Bronchial epithelial cell (primary cell): Measurements from ENCODE around the gene ZCCHC3. TPM values are rescaled to one million over a fixed set of nuclear protein-coding genes. Genes with fewer than 3 reads are reported as not detected.

Source experiments
- DNase-seq: peaks from one replicate; pipeline ENCODE4 v3.0.0-alpha.2; 2010; ENCODE audit warnings: low read depth
- FAIRE-seq: peaks from 2 replicates; lab custom pipeline; 2011; peaks lifted over from hg19 to GRCh38; lab: Jason Lieb, UNC
- H3K27me3 ChIP-seq: 2 replicates; pipeline ENCODE4 v1.5.1; 2011; ENCODE audit warnings: low read length; ENCODE audit not compliant: control insufficient read depth, insufficient read depth
- H3K36me3 ChIP-seq: 2 replicates; pipeline ENCODE4 v1.5.1; 2011; ENCODE audit warnings: low read length; ENCODE audit not compliant: control insufficient read depth, insufficient read depth
- H3K4me3 ChIP-seq: 2 replicates; pipeline ENCODE4 v1.5.1; 2011; ENCODE audit warnings: mild to moderate bottlenecking, low read depth, low read length, control low read depth
- CTCF ChIP-seq: IDR thresholded peaks from 2 replicates; pipeline ENCODE4 v1.5.1; 2011; ENCODE audit warnings: mild to moderate bottlenecking, moderate library complexity, low read length, control low read depth, inconsistent platforms; ENCODE audit not compliant: insufficient read depth, severe bottlenecking
- total RNA-seq: library from RNA; depleted of rRNA; stranded (reverse); fragments of >200 nt; gene quantifications from 2 replicates; pipeline ENCODE4 v1.2.1, GENCODE V29; 2014

ZCCHC3 gene
- total RNA-seq, 1 donor from 2014 or later = 9.7 TPM

DNA sequence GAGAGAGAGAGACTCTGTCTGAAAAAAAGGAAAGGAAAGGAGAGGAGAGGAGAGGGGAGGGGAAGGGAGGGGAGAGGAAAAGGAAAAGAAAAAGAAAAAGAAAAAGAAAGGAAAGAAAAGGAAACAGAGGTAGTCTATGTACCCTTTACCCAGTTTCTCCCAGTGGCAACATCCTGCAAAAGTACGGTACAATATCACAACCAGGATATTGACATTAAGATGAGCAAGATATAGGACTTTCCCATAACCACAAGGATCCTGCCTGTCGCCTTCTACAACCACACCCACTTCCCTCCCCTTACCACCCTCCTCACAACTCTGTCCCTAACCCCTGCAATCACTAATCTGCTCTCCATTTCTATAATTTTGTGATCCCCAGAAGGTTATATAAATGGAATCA, 10.9 kb upstream of the ZCCHC3 start:
- Histone ChIP-seq H3K4me3 (no peak overlapping the region), H3K27me3 (no peaks in the 10 kb centered on the region), H3K36me3 (no peaks in the 10 kb centered on the region)
- TF ChIP-seq CTCF = no peak
- no peak for FAIRE-seq
- no peak for DNase-seq

- DNase-seq (no peak), FAIRE-seq (no peak)
- H3K4me3 ChIP-seq = no peak overlapping the region
- H3K36me3 ChIP-seq = no peaks in the 10 kb centered on the region
- no peaks in the 10 kb centered on the region for H3K27me3 ChIP-seq
- TF ChIP-seq CTCF = no peak
Measured at GRCh38 chr20:288956-289692, 8.2 kb upstream of the ZCCHC3 start.

- FAIRE-seq = no peak
- TF ChIP-seq CTCF = no peak
- Histone ChIP-seq H3K36me3 (no peaks in the 10 kb centered on the region), H3K4me3 (peak overlapping the region; percentile 49), H3K27me3 (no peaks in the 10 kb centered on the region)
- no peak for DNase-seq
Measured at GRCh38 chr20:289693-290083, 7.7 kb upstream of the ZCCHC3 start.

DNA sequence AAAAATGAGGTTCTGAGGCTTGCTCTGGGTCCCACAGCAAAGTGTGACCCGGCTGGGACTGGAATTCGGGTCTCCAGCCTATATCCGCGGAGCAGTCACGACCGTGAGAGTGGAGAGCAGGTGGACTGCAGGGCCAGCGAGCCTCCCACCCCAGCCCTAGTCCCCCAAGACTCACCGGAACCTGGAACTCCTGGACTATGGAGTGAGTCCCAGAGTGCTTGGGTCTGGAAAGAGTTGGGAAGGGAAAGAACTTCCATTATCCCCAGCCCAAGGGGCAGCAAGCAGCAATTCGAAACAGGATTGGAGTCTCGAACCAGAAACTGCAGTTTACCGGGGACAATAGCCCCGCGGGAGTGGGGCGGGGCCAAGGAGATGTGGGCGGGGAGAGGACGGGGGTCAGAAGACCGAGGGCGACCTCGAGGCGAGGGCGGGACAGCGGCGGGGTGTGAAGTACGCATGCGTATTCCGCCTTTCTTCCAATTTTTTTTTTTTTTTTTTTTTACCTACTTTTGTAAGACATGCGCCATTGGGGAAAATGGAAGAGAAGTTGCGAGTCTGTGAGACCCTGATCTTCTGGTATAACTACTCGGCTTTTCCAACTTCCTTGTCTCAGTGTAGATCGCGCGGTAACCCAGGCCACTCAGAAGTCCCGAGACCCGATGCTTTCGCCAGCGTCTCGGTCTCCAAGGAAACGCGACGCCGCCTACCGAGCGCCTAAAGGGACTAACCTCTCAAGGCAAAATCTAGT, 7.1 kb upstream of the ZCCHC3 start, which contains the start of gene C20orf96:
Gene C20orf96 (minus strand): TSS at position 667 of the 748 bp plus-strand sequence. CDS start 140 bp downstream, at position 527.
- FAIRE-seq (no peak), DNase-seq (peak; percentile 81)
- peak within 1 kb of the TSS; percentile 49 for H3K4me3 ChIP-seq
- TF ChIP-seq CTCF = peak; percentile 73
- no peaks in the 10 kb centered on the region for H3K36me3 ChIP-seq
- no peaks in the 10 kb centered on the region for H3K27me3 ChIP-seq

DNA sequence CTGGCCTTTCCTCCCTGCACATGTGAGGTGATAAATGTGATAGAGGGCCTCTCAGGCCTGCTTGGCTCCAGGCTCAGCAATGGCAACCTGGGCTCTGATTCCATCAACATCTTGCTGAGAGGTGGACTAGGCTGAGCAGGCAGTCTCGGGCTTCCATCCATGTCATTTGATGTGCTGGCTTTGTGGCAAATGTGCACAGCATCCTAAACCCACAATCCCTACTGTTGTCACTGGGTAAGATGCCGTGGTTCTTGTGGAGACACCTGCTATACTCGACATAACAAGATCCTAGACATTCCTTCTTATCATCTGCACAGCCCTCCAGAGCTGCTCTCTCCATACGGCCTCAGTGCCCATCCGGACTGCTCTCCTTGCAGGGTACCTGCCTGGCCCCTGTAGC, 2.8 kb upstream of the ZCCHC3 start:
- Histone ChIP-seq H3K27me3 (no peaks in the 10 kb centered on the region), H3K4me3 (no peak overlapping the region), H3K36me3 (peaks cover under 1% of the 10 kb centered on the region)
- DNase-seq (no peak), FAIRE-seq (no peak)
- TF ChIP-seq CTCF = no peak
